Activated gamma-delta T cell (primary cell): ENCODE results near the gene FGF21.
"Not testable (repeated sequence)": the region's sequence is repeated elsewhere in the genome, so short reads cannot be mapped to it uniquely, and the experiment has no call there.

Source experiments
- DNase-seq: peaks from one replicate; lab custom pipeline; 2025; lab: John Stamatoyannopoulos, UW

Gene FGF21

DNA sequence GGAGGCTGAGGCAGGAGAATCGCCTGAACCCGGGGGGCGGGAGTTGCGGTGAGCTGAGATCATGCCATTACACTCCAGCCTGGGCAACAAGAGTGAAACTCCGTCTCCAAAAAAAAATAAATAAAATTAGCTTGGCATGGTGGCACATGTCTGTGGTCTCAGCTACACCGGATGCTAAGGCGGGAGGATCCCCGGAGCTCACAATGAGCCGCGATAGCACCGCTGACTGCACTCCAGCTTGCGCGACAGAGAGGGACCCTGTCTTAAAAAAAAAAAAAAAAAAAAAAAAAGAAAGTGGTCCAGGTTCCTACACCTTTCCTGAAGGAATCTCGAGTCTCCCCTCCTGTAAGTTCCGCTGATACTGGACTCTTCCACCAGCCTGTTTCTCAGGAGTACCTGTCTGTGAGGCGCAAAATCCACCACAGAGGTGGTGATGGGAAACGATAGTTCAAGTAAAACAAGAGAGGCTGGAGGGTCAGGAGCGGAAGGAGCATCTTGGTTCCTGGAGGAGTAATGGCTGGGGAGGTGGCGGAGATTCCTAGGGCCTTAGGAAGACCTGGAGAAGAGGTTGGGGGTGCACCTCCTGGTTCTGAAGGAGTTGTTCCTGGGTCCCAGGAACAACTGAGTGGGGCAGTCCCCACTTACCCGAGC is 3.4 kb upstream of the FGF21 start:
- no peak for DNase-seq

DNA sequence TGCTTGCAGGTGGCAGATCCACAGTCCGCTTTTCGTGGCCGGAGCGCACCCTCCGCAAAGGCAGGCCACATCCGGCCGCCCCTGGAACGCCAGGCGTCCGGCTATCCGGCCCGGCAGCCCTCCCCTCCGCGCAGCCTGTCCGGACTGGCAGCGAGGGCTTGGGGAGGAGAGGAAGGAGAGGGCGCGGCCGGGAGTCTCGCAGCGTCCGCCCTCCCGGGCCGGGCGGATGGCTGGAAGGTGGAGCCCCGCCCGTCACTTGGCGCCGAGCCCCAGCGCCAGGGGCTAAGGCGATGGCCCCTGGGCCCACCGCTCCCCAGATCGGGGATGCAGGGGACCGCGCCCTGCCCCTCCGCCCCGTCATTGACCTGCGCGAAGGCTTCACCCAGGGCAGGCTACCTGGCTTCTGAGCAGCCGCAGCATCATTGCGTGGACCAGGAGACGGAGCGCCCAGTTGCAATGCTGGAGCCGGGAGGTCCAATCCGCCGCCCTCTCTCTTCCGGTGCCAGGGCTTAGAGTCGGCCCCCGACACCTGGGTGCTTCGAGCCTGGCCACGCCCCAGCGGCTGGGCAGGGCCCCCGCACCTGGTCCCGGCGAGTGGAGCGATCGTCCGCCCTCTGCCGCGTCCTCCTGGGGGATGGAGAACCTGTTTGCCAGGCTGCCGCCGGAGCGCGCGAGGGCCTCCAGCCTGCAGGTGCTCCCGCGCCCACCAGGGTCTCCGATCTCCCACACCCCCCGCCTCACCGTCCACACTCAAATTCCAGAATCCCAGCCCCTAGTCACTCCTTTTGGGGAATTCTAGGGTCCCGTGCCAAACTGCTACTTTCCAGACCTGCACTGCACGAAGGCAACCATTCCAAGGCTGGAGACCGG is 2.6 kb upstream of the FGF21 start, which contains the start of gene FUT1:
TSS of gene FUT1 (minus strand) at position 146 of the 870 bp plus-strand sequence. CDS start 1,360 bp downstream, outside the sequence.
- DNase-seq: no peak

DNA sequence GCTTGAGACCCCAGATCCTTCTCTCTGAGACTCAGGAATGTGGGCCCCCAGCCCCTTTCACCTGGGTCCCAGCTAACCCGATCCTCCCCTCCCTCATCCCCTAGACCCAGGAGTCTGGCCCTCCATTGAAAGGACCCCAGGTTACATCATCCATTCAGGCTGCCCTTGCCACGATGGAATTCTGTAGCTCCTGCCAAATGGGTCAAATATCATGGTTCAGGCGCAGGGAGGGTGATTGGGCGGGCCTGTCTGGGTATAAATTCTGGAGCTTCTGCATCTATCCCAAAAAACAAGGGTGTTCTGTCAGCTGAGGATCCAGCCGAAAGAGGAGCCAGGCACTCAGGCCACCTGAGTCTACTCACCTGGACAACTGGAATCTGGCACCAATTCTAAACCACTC is 463 bp downstream of the FGF21 start:
- DNase-seq: no peak

- DNase-seq: no peak
These were observed 888 bp downstream of the FGF21 start for GRCh38 chr19:48756212-48756611.

DNA sequence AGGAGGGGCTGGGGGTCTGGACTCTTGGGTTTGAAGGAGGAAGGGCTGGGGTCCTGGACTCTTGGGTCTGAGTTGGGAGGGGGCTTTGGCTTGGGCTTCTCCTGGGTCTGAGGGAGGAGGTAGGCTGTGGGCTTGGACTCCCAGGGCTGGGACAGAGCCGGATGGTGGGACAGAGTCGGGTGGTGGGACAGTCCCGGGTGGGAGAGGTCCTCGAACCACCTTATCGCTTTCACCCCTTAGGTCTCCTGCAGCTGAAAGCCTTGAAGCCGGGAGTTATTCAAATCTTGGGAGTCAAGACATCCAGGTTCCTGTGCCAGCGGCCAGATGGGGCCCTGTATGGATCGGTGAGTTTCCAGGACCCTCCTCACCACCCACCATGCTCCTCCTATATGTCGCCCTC is 1.4 kb downstream of the FGF21 start:
- DNase-seq: no peak

- DNase-seq: no peak
These were observed 1.9 kb downstream of the FGF21 start for GRCh38 chr19:48757089-48757675.

GRCh38 chr19:48757741-48758144 is 2.4 kb downstream of the FGF21 start:
- no peak for DNase-seq

GRCh38 chr19:48760504-48761205 is 5.3 kb downstream of the FGF21 start:
- DNase-seq: no peak

DNA sequence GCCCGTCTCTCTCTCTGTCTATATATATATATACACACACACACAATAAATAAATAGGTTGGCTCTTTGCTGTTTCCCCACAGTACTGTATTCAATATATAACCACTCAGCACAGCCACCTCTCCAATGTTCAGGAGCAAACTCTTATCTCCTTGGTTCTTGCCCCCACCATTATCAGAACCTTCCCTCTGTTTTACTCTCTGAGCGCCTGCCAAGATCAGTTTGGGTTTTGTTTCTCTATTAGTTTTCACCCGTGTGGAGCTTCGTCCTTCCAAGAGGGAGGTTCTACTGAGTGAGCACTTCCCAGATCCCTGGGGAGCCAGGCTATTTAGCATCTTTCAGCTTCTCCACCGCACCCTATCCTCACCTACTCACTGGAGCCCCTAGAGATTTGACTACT is 10.5 kb downstream of the FGF21 start:
- not testable (repeated sequence) for DNase-seq

DNA sequence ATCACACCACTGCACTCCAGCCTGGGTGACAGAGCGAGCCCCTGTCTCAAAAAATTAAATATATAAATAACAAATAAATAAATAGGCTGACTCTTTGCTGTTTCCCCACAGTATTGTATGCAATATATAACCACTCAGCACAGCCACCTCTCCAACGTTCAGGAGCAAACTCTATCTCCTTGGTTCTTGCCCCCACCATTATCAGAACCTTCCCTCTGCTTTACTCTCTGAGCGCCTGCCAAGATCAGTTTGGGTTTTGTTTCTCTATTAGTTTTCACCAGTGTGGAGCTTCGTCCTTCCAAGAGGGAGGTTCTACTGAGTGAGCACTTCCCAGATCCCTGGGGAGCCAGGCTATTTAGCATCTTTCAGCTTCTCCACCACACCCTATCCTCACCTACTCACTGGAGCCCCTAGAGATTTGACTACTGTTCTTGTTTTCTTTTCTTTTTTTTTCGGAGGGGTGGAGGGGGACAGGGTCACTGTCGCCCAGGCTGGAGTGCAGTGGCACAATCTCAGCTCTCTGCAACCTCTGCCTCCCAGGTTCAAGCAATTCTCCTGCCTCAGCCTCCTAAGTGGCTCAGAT is 12.9 kb downstream of the FGF21 start:
- DNase-seq: not testable (repeated sequence)

GRCh38 chr19:48768994-48769713 is 13.8 kb downstream of the FGF21 start:
- no peak for DNase-seq

DNA sequence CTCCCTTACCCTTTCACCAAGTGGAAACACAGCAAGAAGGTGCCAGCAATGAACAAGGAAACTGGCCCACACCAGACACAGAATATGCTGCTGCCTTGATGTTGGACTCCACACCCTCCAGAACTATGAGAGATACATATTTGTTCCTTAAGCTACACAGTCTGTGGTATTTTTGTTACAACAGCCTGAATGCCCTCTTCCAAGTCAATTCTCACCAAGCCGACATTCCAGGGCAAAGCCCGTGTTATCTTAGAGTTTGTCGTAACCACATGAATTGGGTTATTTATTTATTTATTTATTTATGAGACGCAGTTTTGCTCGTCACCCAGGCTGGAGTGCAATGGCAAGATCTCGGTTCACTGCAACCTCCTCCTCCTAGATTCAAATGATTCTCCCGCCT is 14.9 kb downstream of the FGF21 start:
- no peak for DNase-seq

DNA sequence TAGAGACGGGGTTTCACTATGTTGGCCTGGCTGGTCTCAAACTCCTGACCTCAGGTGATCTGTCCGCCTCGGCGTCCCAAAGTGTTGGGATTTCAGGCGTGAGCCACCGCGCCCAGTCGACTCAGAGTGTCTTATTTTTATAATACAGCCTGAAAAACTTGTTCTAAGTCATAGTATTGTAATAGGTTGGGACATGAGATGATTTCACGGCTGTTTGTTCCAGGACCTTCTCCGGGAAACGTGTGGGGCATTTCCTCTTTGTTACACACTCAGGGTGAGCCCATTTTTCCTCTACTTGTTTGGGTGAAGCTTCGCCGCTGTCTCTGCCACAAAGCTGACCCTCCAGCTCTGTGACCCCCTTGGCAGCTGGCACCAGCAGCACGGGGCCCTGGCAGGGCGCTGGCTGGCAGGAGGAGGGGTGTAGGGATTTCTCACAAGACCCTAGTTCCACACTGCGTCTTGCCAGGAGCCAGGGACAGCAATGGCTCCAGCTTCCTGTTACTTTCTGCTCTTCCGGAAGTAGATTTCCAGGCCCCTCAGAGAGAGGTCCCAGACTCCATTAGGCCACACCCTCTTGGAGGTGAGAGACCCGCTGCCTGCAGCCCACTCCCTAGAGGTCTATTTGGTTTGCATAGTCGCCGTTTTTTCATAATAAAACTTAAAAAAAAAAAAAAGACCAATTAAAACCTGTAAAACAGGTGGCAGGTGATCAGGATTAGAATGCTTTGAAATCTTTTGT is 15.6 kb downstream of the FGF21 start:
- DNase-seq: no peak

GRCh38 chr19:48772503-48772953 is 17.2 kb downstream of the FGF21 start:
- no peak for DNase-seq

- DNase-seq: no peak
These were observed 21.8 kb downstream of the FGF21 start for GRCh38 chr19:48777139-48777538.

- no peak for DNase-seq
These were observed 22.4 kb downstream of the FGF21 start for GRCh38 chr19:48777720-48778119.

DNA sequence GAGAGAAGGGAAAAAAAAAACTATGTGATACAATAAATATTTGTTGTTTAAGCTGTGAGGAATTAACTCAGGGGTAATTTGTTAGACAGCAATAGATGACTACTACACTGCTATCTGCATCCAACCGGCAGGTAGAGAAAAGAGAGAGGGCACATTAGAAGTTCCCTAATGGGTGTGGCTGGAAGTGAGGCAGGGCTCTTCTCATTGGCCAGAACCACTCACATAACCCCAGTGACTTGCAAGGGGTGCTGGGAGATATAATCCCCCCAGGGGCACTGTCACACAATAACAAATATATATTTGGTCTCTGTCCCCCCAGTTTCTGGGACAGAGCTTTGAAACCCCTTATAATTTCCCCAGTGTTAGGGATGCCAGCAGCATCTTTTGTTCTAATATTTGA is 24.3 kb downstream of the FGF21 start:
- DNase-seq: no peak

DNA sequence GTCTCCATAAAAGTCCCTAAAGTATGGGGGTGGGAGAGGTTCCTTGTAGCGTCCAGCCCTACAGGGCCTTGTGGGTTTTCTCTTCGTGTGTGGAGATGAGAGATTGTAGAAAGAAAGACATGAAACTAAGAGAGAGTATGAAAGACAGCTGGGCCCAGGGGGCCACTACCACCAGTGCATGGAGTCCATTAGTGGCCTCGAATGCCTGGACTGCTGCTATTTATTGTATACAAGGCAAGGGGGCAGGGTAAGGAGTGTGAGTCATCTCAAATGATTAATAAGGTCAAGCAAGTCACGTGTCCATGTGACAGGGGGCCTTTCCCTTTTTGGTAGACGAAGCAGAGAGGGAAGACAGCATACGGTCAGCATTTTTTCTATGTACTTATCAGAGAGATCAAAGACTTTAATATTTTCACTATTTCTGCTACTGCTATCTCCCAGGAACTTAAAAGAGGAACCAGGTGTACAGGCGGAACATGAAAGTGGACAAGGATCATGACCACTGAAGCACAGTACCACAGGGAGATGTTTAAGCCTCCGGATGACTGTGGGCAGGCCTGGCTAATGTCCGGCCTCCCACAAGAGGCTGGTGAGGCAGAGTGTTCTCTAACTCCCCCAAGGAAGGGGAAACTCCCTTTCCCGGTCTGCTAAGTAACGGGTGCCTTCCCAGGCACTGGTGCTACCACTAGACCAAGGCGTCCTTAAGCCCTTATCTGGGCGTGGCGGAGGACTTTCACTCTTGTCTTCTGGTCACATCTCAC is 25.5 kb downstream of the FGF21 start:
- no peak for DNase-seq

DNA sequence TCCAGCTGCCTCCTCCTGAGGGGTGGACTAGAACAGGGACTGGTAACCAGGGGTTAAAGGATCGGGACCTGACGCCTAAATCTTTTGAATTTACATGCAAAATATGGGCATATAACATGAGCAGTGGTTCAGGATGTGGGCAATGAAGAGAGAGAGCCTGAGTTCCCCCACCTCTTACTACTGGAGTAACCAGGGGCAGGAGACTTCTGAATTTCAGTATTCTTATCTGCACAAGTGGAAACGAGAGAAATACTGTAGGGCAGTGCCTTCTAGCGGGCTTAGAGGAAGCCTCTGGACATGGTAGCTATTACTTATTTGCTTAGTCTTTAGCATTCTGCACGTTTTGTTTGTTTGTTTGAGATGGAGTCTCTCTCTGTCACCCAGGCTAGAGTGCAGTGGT is 29.2 kb downstream of the FGF21 start:
- DNase-seq: no peak

DNA sequence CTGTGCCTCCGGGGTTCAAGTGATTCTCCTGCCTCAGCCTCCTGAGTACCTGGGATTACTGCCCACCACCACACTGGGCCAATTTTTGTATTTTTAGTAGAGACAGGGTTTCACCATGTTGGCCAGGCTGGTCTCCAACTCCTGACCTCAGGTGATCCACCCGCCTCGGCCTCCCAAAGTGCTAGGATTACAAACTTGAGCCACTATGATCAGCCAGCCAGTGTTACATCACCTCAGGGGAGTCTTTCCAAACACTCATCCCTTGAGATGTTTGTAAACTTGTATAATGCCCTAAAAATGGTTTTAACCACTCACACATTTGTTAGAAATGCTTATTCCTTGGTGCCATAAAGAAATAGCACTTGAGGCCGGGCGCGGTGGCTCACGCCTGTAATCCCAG is 31.1 kb downstream of the FGF21 start:
- not testable (repeated sequence) for DNase-seq
